ENCODE measurements around the gene TRIM66.

Gene TRIM66

GRCh38 chr11:8614497-8614896, 68.0 kb downstream of the TRIM66 start:
- in situ Hi-C loops (cut with HindIII; ENCODE audit: low sequenced_read_pairs): no loop called here

- in situ Hi-C loops (cut with HindIII; ENCODE audit: low sequenced_read_pairs): no loop called here
These were observed 69.4 kb downstream of the TRIM66 start for GRCh38 chr11:8613036-8613435.

GRCh38 chr11:8612522-8612921, 69.9 kb downstream of the TRIM66 start:
- in situ Hi-C loops (cut with HindIII; ENCODE audit: low sequenced_read_pairs): no loop called here

- in situ Hi-C loops (cut with HindIII; ENCODE audit: low sequenced_read_pairs): no loop called here
These were observed 71.8 kb downstream of the TRIM66 start for GRCh38 chr11:8610532-8611116.

- in situ Hi-C loops (cut with HindIII; ENCODE audit: low sequenced_read_pairs): no loop called here
These were observed 73.8 kb downstream of the TRIM66 start for GRCh38 chr11:8608652-8609051.

- in situ Hi-C loops (cut with HindIII; ENCODE audit: low sequenced_read_pairs): no loop called here
These were observed 76.4 kb downstream of the TRIM66 start for GRCh38 chr11:8605971-8606563.

GRCh38 chr11:8604078-8604723, 78.3 kb downstream of the TRIM66 start:
- in situ Hi-C loops (cut with HindIII; ENCODE audit: low sequenced_read_pairs): no loop called here

- in situ Hi-C loops (cut with HindIII; ENCODE audit: low sequenced_read_pairs): no loop called here
These were observed 78.8 kb downstream of the TRIM66 start for GRCh38 chr11:8603696-8604077.

- in situ Hi-C loops (cut with HindIII; ENCODE audit: low sequenced_read_pairs): no loop called here
These were observed 80.9 kb downstream of the TRIM66 start for GRCh38 chr11:8601376-8602133.

- in situ Hi-C loops (cut with HindIII; ENCODE audit: low sequenced_read_pairs): no loop called here
These were observed 84.0 kb downstream of the TRIM66 start for GRCh38 chr11:8598506-8598905.

GRCh38 chr11:8597182-8597581, 85.3 kb downstream of the TRIM66 start:
- in situ Hi-C loops (cut with HindIII; ENCODE audit: low sequenced_read_pairs): no loop called here

GRCh38 chr11:8596504-8597046, 85.9 kb downstream of the TRIM66 start:
- in situ Hi-C loops (cut with HindIII; ENCODE audit: low sequenced_read_pairs): no loop called here

- in situ Hi-C loops (cut with HindIII; ENCODE audit: low sequenced_read_pairs): loop anchor here (5.0 kb wide), 1 partner anchor 53 kb away; no protein-coding TSS in a partner anchor
These were observed 88.2 kb downstream of the TRIM66 start, which contains the start of gene STK33 for GRCh38 chr11:8593935-8594909. STK33 (minus strand) TSS chr11:8594228; CDS start chr11:8474905, 119,323 bp downstream.

- in situ Hi-C loops (cut with HindIII; ENCODE audit: low sequenced_read_pairs): loop anchor here (5.0 kb wide), 1 partner anchor 54 kb away; no protein-coding TSS in a partner anchor
These were observed 89.0 kb downstream of the TRIM66 start for GRCh38 chr11:8593455-8593854.

- in situ Hi-C loops (cut with HindIII; ENCODE audit: low sequenced_read_pairs): no loop called here
These were observed 94.5 kb downstream of the TRIM66 start for GRCh38 chr11:8587915-8588314.

GRCh38 chr11:8586805-8587204, 95.7 kb downstream of the TRIM66 start:
- in situ Hi-C loops (cut with HindIII; ENCODE audit: low sequenced_read_pairs): no loop called here

- in situ Hi-C loops (cut with HindIII; ENCODE audit: low sequenced_read_pairs): no loop called here
These were observed 96.3 kb downstream of the TRIM66 start for GRCh38 chr11:8586184-8586583.

- in situ Hi-C loops (cut with HindIII; ENCODE audit: low sequenced_read_pairs): no loop called here
These were observed 98.0 kb downstream of the TRIM66 start for GRCh38 chr11:8584511-8584910.

GRCh38 chr11:8584082-8584481, 98.4 kb downstream of the TRIM66 start:
- in situ Hi-C loops (cut with HindIII; ENCODE audit: low sequenced_read_pairs): no loop called here

GRCh38 chr11:8581300-8581699, 101.2 kb downstream of the TRIM66 start:
- in situ Hi-C loops (cut with HindIII; ENCODE audit: low sequenced_read_pairs): no loop called here

Measured in endothelial cell of hepatic sinusoid (primary cell).